Dedifferentiated amniotic fluid mesenchymal stem cell (primary cell): ENCODE data around the gene AATK.
A peak's percentile ranks its signal among the peaks of the same experiment; 100 is the strongest.

ENCODE experiments used
- DNase-seq: peaks from one replicate; pipeline ENCODE4 v3.0.0-alpha.2; 2016; ENCODE audit errors: extremely low spot score

AATK gene

DNA sequence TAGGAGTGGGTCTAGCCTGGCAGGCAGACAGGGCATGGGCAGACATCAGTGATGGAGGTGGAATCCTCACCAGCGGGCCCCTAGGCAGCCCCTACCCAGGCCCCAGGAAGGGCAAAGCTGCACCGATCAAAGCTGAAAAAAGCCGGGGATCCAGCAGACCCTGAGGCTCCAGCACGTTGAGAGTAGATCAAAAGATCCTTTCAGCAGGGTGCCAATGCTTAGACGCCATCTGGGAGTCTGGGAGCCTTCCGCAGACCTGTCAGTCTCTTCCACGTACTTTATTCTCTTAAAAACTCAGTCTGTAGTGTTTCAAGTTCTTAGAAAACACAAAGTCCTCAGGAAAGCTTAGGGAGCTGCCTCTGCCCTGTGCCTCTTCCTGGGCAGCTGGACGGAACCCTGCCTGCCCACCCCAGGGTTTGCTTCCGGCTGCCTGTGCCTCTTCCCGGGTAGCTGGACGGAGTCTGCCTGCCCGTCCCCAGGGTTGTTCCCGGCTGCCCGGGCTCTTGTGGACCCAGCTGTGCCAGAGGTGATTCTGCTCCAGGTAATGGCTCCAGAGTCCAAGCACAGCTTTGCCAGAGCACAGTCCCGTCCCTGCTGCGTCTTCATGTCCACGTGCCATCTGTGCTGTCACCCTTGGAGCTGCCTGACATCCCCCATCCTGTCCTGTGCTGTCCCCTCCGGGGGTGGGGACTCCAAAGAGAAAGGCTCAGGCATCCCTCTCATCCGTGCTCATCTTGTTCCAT is 51.5 kb downstream of the AATK start:
- no peak for DNase-seq

DNA sequence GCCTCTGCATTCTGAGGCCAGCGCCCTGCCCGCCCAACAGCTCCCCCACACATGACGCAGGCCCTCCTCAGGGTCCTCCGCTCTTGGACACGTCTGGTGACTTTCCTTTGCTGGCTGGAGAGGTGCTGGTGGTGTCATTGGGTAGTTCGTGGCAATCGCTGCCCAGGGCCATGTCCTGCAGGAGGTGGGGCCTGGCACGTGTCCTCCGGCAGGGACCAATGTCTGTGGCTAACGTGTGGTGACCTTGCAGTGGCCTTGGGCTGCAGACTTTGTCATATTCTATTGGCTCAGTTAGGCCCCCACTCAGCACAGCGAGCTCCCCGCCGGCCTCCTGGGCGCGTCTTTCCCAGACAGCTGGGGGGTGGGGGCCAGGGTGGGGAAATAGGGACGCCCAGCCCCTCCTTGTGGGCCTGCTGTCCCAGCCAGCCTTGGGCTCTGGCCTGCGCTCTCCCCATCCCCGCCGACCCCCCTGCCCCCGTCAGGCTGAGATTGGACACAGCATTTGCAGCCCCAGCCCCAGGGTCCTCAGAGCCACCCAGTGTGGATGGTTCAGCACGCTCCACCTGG is 52.8 kb downstream of the AATK start:
- DNase-seq: no peak

DNA sequence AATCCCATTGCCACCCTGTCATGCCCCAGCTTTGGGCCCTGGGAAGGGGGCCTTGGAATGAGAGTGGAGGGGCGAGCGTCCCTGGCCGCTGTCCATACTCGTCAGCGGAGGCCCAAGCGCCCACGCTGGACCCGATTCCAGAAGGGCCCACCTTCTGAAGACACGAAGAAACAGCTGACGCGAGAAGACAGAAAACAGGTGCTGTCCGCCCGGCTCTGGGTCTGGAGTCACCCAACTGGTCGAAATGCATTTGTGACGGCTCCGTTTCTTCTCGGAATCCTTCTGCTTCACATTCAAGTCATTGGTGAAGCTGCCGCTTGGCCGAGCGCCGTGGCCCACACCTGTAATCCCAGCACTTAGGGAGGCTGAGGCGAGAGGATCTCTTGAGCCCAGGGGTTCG is 53.6 kb downstream of the AATK start:
- DNase-seq: no peak

DNA sequence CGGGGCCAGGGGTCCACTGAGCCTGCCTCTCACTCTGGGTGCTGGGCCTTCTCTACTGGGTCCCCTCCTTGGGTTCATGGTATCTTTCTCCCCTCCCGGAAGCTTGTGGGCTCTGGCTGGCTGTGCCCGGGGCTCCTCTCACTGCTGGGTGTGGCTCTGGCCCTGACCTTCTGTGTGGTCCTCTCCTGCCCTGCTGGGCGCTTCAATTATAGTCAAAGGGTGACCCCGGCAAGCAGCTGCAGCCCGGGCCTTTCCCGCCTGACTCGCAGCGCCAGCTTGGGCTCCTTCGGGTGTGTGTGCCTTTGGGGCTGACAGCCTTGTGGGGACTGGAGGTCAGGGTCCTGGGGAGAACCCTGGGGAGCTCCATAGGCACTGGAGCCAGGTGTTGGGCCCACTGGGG is 55.0 kb downstream of the AATK start:
- no peak for DNase-seq

DNA sequence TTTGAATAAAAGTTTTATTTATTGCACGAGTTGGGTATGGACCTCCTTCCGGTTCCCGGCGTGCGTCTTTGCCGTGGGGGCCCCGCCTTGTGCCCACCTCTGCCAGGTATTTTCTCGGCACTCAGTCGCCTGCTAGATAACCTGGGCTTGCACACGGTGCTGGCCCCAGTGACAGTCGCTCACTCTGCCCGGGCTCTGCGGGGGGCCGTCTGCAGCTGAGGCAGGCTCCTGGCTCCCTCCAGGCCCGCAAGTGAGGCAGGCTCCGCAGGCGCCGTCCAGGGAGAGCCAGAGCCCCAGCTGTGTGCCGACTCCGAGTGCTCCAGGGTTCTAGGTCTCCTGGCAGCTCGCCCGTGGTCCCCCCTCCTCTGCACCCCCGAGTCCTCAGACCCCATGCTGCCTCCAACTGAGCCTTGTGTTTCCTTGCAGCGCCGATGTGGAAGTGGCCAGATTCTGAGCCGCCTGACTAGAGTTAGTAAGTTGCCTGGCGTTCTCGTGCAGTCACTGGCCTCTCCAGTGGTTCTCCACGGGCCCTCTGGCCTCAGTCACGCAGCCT is 55.5 kb downstream of the AATK start:
- no peak for DNase-seq

DNA sequence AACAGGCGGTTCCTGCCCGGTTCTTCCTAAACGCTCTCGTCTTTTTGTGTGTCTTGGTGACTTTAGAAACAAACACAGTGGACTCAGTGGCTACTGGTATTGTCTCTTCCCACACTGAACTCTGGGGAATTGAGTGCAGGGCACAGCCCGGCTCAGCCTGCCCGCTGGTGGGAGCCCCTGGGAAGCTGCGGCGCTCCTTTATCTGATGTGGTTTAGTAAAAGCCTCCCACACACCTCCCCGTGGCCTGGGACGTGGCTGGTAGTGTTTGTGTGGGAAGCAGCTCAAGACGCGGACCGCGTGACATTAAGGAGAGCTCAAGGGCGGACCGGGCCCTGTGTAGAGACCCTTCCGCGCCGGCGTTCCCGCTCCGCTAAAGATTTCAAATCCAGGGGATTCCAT is 56.1 kb downstream of the AATK start:
- DNase-seq: no peak

DNA sequence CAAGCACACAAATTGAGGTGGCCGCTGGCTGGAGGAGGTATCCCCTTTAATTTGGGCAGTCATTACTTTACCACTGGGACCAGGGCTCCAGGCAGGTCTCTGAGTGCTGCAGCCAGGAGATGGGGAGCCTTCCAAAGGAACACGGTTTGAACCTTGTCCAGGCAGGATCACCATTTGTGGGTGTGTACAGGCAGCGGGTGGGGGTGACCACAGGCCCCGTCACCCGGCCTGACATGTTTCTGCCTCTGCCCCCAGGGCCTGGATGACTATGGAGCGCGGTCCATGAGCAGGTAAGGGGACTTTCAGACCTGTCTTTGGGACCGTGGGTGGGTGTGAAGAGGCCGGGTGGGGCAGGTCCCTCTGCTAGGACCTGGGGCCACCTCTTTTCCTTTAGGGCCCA is 57.8 kb downstream of the AATK start:
- no peak for DNase-seq

DNA sequence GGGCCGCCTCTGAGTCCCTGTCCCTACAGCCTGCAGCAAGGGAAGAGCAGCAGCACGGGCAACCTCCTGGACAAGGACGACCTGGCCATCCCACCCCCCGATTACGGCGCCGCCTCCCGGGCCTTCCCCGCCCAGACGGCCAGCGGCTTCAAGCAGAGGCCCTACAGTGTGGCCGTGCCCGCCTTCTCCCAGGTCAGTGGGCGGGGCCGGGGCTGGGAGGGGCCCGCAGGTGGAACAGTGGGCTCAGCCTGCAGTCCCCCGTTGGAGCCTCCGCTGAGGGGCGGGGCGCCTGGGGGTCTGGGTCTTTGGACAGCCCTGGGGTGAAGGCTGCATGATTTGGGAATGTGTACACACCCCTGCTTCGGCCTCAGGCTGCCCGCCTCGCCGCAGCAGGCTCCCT is 59.3 kb downstream of the AATK start:
- DNase-seq: no peak

DNA sequence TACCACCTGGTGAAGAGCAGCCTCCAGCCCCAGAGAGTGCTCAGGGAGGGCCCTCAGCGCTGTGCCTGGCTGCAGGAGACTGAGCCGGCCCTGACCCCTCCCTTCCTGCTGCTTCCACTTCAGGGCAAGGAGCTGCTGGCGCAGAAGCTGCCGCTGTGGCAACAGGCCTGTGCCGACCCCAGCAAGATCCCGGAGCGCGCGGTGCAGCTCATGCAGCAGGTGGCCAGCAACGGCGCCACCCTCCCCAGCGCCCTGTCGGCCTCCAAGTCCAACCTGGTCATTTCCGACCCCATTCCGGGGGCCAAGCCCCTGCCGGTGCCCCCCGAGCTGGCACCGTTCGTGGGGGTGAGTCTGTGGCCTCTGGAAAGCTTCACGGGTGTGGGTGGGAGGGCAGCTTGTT is 62.6 kb downstream of the AATK start:
- DNase-seq: no peak

DNA sequence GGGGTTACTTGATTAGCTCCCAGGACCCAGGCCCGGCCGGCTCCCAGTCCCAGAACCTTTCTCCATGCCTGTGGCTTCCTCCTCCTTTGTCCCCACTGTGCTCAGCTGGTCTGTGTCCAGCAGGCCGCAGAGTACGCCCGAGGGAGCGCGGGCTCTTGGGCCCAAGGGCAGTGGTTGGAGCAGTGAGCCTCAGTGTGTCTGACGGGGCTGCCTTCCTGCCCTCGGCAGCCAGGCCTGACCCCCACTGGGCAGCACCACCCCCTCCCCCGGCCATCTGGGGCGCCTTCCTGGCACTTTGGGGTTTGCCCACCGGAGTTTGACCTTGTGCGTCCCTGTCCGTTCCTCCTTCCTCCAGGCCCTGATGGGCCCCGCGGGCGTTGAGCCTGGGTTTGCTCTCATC is 63.2 kb downstream of the AATK start:
- no peak for DNase-seq

DNA sequence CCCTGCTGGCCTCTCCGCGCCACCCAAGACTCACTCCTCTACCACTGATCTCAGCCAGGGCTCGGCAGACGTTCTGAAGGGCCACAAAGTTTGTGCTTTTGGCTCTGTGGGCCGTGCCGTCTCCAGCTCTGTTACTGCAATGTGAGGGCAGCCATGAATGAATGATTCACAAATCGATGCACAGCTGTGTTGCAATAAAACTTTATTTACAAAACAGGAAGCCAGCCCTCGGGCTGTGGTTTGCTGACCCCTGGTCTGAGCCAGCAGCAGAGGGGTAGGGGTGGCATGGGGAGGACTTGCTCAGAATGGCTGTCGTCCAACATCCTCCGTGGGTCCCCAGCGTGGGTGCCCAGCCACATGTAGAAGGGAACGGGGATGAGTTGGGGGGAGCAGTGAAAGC is 63.7 kb downstream of the AATK start:
- no peak for DNase-seq

DNA sequence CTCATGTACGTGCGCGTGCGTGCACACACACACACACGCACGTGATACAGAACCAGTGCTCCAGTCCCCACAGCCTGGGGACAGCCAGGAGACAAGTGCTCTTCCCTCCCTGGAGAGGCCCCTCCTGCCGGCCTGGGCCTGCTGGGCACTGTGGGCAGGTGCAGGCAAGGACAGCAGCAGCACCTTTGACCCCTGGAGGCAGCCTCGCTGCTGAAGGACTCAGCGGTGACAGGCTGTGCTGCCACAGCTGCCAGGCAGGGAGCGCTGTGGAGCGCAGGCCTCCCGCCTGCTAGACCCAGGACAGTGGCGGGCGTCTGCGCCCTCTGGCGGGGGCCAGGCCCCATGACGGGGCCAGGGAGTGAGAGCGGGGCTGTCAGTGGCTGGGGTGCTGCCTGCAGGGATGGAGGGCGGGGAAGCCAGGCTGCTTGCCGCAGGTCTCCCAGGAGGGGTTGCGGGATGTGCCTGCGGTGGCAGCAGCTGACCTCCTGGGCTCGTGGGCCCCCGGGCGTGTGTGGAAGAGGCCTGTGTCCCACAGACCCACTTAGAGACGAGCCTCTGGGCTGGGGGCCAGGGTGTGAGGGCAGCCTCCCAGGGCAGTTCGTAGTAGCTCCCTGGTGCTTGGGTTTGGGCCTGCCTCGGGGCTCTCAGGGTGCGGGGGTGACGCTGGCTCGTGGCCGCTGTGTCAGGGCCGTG is 64.3 kb downstream of the AATK start:
- DNase-seq: peak; percentile 54

DNA sequence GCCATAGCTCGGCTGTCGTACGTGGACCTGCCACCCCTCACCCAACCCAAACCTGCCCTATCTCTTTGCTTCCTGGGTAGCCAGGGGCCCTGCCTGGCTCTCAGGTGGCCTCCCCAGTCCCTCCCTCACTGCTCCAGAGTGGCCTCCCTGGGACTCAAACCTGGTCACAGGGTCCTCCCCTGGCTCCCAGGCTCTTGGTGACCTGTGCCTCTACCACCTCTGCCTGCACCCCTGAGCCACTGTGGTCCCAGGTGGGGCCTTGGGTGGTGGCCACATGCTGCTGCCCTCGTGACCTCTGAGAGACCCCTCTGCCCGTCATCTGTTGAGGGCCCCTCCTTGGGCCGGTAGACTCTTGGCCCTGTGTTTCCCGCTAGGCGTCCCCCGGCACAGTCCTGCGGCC is 65.4 kb downstream of the AATK start:
- no peak for DNase-seq

DNA sequence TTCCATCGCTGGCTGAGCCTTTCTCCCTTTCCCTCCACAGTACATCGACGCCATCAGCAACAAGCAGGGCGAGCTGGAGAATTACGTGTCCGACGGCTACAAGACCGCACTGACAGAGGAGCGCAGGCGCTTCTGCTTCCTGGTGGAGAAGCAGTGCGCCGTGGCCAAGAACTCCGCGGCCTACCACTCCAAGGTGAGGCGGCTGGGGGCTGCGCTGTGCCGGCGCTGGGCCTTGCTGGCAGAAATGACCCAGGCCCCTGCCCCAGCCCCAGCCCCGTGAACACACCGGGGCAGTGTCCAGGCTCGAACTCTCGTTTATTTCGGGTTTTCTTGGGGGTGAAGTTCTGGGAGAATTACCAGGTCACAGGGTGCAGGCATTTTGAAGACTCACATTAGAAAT is 66.1 kb downstream of the AATK start:
- no peak for DNase-seq

DNA sequence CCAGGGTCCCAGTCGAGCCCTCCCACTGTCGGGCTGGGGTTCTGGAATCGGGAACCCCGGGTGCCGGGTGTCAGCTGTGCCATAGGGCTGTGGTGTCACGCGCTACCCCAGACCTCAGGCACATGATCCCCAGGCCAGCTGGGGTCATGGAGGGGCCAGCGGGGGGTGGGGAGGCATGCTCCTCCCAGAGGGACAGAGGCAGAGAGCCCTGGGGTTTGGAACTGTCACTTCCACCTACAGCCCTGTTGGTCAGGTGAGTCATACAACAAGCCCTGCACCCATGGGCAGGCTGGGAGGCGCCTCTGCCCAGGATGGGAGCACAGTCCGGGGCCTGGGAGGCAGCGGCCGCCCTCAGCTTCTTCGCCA is 68.1 kb downstream of the AATK start:
- DNase-seq: no peak

DNA sequence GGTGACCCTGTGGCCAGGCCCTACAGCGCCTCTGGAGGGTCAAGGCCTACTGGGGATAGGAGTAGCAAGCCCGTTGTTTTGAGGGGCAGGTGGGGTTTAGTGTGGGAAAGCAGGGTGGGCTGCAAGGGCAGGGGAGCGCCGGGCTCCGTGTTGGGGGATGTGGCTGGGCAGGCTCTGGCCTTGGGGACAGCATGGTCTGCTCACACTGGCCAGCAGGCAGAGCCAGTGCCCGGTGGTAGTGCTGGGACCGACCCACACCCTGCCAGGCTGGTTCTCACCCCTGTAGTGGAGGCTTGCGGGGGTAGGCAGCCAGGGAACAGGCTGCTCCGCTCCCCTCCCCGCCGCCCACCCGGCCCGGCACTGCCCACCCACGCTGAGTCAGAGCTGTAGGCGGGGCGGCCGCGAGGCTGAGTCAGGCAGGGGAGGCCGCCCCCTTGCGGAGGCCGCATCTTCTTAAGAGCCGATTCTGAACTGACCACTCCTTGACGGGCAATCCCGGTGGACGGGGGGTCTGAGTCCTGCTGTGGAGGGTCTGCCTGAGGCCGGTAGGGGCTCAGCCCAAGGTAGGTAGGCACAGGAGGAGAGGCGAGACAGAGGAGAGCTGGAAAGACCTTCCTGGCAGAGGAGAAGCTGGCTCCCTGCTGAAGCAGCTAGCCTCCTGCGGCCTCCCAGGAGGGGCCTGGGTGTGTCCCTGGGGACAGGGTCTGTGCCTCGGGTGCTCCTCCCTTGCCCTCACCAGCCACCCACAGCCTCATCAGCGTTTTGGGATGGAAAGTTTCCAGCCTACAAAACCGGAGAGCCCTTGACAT is 68.7 kb downstream of the AATK start:
- peak; percentile 68 for DNase-seq

DNA sequence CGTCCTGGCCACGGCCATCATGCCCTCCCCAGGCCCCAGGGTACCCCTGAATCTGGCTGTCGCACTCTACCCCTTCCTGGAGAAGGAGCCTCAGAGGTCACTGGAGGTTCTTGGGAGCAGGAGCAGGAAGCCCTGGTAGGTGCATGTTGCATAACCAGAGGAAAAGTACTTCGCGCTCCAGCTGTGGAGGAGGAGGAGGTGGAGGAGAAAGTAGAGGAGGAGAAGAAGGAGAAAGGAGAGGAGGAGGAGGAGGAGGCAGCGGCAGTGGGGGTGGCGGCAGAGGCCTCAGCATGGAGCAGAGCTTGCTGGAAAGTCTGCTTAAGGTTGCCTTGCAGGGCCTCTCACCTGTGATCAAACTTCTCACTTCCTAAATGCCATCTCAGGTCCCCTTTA is 69.3 kb downstream of the AATK start:
- no peak for DNase-seq

DNA sequence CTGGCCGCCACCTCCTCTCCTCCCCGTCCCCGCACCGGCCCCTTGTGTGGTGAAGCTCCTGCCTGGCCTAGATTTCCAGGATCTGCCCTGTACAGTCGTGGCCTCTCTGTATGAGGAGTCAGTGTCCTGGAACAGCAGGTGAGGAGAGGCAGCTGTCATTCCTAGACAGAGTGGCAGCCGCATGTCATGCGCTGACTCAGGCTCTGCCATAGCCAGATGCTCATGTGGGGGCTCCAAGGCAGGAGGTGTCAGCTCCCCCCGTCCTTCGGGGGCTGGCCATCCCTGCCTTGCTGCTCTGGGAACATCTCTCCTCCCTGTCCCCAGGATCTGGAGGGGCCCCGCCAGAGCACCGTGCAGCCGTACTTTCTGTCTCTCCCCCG is 70.6 kb downstream of the AATK start:
- DNase-seq: peak; percentile 14

DNA sequence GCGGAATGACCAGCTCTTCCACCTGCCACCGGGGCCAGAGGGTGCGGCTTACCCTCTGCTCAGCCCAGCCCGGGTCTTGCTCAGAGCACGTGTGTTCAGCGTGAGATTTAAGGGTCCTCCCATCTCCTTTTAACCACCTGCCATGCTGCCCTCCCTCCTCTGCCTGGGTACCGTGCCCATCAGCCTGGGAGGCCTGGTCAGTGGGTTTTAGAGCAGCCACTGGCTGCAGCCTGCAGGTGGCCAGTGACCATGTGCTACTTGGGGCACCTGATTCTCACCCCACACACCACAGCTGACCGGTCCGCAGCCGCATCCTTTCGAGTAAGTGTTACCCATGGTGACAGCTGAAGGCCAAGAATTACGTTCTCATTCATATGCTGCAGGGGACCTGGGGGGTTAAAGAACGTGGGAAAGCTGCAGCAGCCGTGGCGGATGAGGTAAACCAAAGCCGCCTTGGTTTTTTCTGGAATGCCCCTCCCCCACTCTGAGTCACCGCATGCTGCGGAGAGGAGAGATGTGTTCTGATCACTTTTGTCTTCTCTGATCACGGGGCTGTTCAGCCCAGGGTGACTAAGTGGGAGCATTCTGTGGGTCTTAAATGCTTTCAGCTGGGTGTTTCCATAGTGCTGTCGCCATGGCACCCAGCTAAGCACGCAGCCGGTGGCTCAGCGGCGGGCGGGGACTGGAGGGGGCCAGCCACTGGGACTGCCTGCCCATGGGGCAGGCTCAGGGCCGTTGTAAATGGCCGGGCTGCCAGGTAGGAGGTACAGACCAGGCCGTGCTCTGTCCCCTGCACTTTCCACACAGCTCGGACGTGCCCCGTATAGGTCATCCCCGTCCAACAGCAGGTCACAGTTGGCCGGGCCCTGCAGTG is 71.3 kb downstream of the AATK start:
- DNase-seq: peak; percentile 97

DNA sequence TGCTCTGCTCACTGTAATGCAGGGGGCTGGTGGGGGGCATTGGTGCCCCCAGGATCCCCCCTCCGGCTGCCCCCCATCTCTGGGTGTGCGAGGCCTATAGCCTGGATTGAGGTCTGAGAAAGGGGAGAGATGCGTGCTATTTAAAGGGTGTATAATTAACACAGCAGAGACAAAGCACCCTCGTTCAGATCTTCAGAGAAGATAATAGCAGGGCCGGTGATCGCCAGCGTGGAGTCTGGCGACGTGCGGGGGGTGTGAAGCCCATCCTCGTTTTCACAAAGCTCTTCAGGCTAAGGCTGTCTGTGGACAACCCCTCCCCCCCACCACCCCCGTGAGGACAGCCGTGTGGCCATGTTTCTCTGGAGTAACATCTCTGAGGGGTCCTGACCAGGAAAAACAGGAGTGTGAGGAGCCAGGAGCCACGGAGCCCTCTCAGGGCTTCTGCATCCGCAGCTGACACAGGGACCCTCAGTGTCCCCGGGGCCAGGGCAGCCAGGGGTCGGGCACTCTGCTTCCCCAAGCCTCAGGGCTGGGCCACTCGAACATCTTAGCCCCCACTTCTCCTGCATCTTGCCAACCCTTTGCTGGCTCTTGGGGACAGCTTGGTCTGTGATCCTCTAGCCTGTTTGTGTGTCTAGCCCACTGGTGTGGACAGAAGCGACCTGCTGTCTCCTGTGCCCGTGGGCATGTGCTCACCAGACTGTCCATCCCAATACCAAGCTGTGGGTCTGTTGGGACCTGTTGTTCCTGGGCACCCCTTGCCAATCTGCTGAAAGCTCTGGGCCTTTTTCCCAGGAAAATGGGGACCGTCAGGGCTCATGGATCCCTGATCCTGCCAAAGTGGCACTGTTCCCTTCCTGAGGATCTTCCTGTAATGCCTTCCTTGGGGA is 72.2 kb downstream of the AATK start:
- no peak for DNase-seq
